ENCODE data around the gene CDC42. TPM values are rescaled to one million over a fixed set of nuclear protein-coding genes. Genes with fewer than 3 reads are reported as not detected.

Gene CDC42
- total RNA-seq, 2 donors from 2014 or later = 264 to 345 TPM

DNA sequence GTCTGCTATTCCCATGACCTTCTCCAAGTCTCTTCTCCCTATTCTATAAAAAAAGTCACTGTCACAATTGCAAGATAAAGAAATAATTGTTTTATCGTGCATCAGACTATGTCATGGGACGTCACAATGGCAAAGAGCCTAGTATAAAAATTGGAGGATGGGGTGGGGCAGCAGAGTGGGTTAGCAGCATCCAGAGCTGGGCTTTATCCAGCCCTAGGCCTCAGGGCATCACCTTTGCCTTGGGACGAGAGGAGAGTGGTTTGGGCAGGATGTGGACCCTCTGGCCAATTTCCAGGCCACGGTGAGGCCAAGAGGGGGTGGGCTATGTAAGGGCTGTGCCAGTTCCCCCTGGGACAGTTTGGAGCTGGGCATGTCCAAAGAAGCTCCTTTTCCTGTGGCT lies 64.7 kb downstream of the CDC42 start:
- no peak overlapping the region for H3K27ac ChIP-seq
- intact Hi-C loops (cut with DNase I) = no loop called here
- no peaks in the 10 kb centered on the region for H3K9me3 ChIP-seq
- no peaks in the 10 kb centered on the region for H3K36me3 ChIP-seq
- H3K4me3 ChIP-seq = no peak overlapping the region
- H3K4me1 ChIP-seq = no peaks in the 10 kb centered on the region
- no peak for DNase-seq
- TF ChIP-seq, protein P1, sequence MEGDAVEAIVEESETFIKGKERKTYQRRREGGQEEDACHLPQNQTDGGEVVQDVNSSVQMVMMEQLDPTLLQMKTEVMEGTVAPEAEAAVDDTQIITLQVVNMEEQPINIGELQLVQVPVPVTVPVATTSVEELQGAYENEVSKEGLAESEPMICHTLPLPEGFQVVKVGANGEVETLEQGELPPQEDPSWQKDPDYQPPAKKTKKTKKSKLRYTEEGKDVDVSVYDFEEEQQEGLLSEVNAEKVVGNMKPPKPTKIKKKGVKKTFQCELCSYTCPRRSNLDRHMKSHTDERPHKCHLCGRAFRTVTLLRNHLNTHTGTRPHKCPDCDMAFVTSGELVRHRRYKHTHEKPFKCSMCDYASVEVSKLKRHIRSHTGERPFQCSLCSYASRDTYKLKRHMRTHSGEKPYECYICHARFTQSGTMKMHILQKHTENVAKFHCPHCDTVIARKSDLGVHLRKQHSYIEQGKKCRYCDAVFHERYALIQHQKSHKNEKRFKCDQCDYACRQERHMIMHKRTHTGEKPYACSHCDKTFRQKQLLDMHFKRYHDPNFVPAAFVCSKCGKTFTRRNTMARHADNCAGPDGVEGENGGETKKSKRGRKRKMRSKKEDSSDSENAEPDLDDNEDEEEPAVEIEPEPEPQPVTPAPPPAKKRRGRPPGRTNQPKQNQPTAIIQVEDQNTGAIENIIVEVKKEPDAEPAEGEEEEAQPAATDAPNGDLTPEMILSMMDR (IDR thresholded peaks at IDR 0.05) = no peak
- H3K27me3 ChIP-seq = no peaks in the 10 kb centered on the region
- no peak overlapping the region for H3K9ac ChIP-seq (ENCODE audit: low read depth in 2 of 2, low read length in 2 of 2)

DNA sequence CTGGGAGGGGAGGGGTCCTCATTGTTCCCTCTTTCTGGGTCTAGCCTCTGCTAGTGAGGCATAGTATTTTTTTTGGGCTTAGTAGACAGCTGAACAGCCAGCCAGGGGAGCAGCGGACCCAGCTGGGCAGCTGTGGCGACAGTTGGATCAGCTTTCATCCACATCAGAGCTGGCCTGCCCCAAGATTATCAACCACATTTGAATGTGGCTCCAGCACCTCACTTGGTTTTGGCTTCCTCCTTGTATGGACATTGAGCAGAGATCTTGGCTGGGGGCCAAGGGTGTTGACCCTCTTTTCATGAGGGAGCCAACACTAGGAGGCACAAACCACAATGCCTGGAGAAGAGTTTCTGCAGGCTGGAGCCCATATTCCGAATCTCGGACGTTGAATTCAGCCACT lies 65.3 kb downstream of the CDC42 start:
- Histone ChIP-seq H3K27me3 (no peaks in the 10 kb centered on the region), H3K4me3 (no peak overlapping the region), H3K36me3 (no peaks in the 10 kb centered on the region), H3K9ac (ENCODE audit: low read depth in 2 of 2, low read length in 2 of 2) (no peak overlapping the region), H3K4me1 (no peaks in the 10 kb centered on the region), H3K27ac (no peak overlapping the region), H3K9me3 (no peaks in the 10 kb centered on the region)
- TF ChIP-seq, protein P1 (IDR thresholded peaks at IDR 0.05) = no peak
- no peak for DNase-seq
- intact Hi-C loops (cut with DNase I) = no loop called here

DNA sequence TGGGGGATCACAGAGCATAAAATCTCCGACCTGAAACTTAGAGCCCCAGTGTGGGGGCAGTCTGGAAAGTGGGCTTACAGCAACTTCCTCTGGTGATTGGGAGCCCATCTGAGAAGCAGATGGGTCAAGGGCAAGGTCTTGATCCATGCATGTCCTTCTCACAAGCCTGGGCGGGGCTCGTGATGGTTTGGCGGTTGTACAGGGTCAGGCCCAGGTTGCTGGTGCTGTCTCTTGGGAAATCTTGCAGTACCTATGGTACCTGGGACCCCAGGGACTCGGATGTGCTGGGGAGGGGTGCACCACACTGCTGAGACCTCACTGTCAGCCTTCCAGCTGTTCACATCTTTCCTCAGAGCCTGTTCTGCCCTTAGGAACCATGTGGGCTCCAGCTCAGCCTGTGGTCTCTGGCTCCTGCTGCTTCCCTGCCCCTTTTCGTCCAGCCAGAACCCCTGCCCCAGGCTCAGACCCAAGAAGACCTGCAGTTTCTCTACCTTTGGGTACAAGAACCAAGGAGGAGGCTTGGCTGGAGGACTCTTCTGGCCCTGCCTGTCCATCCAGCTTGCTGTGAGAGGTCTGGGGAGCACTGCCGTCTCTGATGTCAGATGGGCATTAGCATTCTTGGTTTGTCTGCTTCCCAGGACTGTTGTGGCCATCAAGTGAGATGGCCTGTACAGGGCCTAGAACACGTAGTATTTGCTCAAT lies 65.9 kb downstream of the CDC42 start:
- TF ChIP-seq, protein P1 (IDR thresholded peaks at IDR 0.05) = no peak
- Histone ChIP-seq H3K36me3 (no peaks in the 10 kb centered on the region), H3K27ac (no peak overlapping the region), H3K9ac (ENCODE audit: low read depth in 2 of 2, low read length in 2 of 2) (no peak overlapping the region), H3K27me3 (no peaks in the 10 kb centered on the region), H3K9me3 (no peaks in the 10 kb centered on the region), H3K4me3 (no peak overlapping the region), H3K4me1 (no peaks in the 10 kb centered on the region)
- no peak for DNase-seq
- intact Hi-C loops (cut with DNase I) = no loop called here

DNA sequence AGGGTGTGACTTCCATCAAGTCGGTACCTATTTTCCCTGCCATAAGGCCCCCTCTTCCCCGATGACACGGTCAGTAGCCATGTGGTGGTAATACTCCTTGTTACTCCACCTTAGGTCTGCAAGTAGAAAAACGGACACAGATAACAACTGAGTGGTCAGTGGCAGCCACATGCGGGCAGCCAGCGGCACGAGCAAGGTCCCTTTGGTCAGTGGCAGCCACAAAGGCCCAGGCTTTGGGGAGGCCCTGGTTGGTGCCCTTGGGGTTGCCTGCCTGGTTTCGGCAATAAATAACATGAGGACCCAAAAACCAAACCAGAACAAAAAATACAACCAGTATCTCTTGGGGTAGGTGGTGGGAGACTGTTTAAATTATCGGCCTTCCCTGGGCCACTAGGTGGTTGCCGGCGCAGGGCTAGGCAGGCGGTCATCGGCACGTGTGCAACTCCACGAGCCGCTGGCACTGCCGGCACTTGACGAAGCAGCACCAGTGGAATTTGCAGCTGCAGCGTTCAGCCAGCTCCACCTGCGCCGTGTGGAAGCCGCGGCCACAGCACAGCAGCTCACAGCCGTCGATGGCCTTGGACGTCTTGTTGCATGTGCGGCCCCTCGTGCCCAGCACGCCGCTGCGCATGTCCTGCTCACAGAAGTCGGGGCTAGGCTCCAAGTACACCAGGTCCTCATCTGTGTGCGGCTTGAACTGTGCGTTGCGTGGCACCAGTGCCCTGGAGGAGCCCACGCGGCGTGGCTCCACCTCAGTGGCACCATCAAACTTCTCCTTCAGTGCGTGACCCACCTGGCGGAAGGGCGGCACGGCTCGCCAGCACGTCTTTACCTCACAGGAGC lies 67.3 kb downstream of the CDC42 start:
- intact Hi-C loops (cut with DNase I) = no loop called here
- H3K27me3 ChIP-seq = no peaks in the 10 kb centered on the region
- TF ChIP-seq, protein P1 (IDR thresholded peaks at IDR 0.05) = no peak
- DNase-seq = no peak
- no peak overlapping the region for H3K4me3 ChIP-seq
- no peaks in the 10 kb centered on the region for H3K4me1 ChIP-seq
- no peak overlapping the region for H3K9ac ChIP-seq (ENCODE audit: low read depth in 2 of 2, low read length in 2 of 2)
- no peak overlapping the region for H3K27ac ChIP-seq
- H3K9me3 ChIP-seq = no peaks in the 10 kb centered on the region
- no peaks in the 10 kb centered on the region for H3K36me3 ChIP-seq

DNA sequence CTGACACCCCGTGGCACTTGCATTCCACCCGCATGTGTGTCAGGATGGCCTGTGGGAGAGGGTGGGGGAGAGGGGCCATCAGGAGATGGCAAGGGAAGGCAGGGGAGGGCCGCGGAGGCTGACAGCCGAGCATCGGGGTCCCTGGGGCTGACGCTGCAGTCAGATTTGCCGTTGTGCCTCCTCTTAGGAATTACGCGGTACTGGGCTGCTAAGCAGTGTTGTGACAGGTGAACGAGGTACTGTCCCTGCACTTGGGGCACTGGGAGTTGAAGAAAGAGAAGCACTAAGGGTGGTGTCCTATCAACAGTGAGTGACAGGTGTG lies 67.9 kb downstream of the CDC42 start:
- DNase-seq = no peak
- TF ChIP-seq, protein P1 (IDR thresholded peaks at IDR 0.05) = no peak
- no peak overlapping the region for H3K4me3 ChIP-seq
- H3K9me3 ChIP-seq = no peaks in the 10 kb centered on the region
- H3K9ac ChIP-seq (ENCODE audit: low read depth in 2 of 2, low read length in 2 of 2) = no peak overlapping the region
- H3K27me3 ChIP-seq = no peaks in the 10 kb centered on the region
- no peaks in the 10 kb centered on the region for H3K36me3 ChIP-seq
- intact Hi-C loops (cut with DNase I) = no loop called here
- no peaks in the 10 kb centered on the region for H3K4me1 ChIP-seq
- H3K27ac ChIP-seq = no peak overlapping the region

Measured in colonic mucosa (tissue), 4 donors.